Measurements from ENCODE around the gene CACNG7. TPM values are rescaled to one million over a fixed set of nuclear protein-coding genes. Genes with fewer than 3 reads are reported as not detected.

Gene CACNG7
- total RNA-seq = under 1 TPM in 1 of 2 donors, not detected in 1; 0.16 TPM

DNA sequence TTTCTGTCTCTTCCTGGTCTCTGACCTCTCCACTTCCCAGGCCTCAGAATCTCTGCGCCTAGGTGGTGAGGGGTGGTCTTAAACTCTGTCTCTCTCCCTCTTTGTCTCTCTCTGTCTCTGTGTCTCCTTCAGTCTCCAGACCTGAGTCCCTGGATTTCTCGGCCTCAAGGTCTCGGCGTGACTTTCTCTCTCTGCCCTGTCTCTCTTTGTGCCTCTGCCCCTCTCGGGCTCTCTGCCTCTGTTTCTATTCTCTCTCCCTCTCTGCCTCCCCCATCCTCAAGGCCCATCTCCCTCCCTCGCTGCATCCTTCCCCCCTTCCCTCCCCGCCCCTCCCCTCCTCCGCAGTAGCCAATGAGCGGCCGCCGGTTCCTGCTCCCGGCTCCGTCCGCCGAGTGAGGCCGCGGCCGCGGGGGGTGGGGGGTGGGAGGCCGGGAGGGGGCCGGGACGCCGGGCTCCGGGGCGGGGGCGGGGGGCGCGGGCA is at the start of gene CACNG7:
TSS of gene CACNG7 (plus strand) at position 344 of the 481 bp plus-strand sequence. CDS start 3,554 bp downstream, outside the sequence.
- DNase-seq = no peak
- no peak for TF ChIP-seq CTCF (IDR thresholded peaks at IDR 0.05)
- Histone ChIP-seq H3K36me3 (no peaks in the 10 kb centered on the region), H3K9me3 (no peaks in the 10 kb centered on the region), H3K27ac (no peak within 1 kb of the TSS), H3K9ac (ENCODE audit: low read depth in 2 of 2, low read length in 2 of 2) (no peak within 1 kb of the TSS), H3K4me3 (no peak within 1 kb of the TSS), H3K27me3 (peaks cover 36% of the 10 kb centered on the region), H3K4me1 (no peaks in the 10 kb centered on the region)
- intact Hi-C loops (cut with DNase I) = loop anchor here (5.0 to 10.0 kb wide), 2 partner anchors 64 to 113 kb away; no protein-coding TSS in a partner anchor

DNA sequence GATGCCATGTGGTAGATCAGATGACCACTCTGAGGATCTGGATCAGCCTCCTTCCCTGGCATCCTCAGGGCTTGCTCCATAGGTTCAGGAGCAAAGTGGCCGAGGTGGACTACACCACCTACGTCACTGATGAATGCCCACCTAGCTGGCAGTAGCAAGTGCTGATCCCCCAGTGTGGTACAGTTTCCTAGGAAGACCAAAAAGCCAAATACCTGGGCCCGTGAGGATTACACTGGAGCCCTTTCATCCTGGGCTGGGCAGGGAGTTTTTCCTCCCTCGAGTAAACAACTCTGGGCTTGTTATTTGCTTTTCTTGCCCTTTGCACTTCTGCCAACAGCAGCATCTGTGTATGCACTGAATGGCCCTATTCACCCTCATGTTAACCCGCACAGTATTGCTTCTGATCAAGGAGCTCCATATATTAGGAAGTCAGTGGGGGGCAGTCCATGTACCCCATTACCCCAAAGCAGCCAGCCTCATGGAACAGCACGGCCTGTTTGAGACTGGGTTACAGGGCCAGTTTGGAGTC is 44.7 kb upstream of the CACNG7 start:
- intact Hi-C loops (cut with DNase I) = no loop called here
- H3K4me3 ChIP-seq = no peak overlapping the region
- no peaks in the 10 kb centered on the region for H3K4me1 ChIP-seq
- no peak overlapping the region for H3K27ac ChIP-seq
- no peaks in the 10 kb centered on the region for H3K9me3 ChIP-seq
- H3K36me3 ChIP-seq = no peaks in the 10 kb centered on the region
- H3K27me3 ChIP-seq = no peaks in the 10 kb centered on the region
- H3K9ac ChIP-seq (ENCODE audit: low read depth in 2 of 2, low read length in 2 of 2) = no peak overlapping the region
- peak; percentile 78 for DNase-seq
- no peak for TF ChIP-seq CTCF (IDR thresholded peaks at IDR 0.05)

DNA sequence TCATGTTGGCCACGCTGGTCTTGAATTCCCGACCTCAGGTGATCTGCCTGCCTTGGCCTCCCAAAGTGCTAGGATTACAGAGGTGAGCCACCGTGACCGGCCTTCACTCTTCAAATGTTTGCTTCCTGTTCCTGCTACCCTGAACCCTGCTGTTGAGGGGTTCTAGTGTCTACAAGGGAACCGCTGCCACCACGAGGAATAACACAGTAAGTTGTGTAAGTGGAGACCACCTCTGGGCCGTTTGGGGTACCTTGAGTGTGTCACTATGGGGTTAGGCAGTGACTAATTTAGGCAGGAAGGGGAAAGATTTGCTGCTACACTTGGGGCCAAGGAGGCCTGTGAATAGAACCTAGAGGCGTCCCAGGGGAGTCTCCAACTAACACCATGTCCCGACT is 43.6 kb upstream of the CACNG7 start:
- no peaks in the 10 kb centered on the region for H3K27me3 ChIP-seq
- no peak overlapping the region for H3K4me3 ChIP-seq
- intact Hi-C loops (cut with DNase I) = no loop called here
- DNase-seq = no peak
- TF ChIP-seq CTCF (IDR thresholded peaks at IDR 0.05) = no peak
- peak overlapping the region; percentile 86 for H3K27ac ChIP-seq
- H3K9ac ChIP-seq (ENCODE audit: low read depth in 2 of 2, low read length in 2 of 2) = peak overlapping the region; percentile 70 to 82
- no peaks in the 10 kb centered on the region for H3K4me1 ChIP-seq
- H3K36me3 ChIP-seq = no peaks in the 10 kb centered on the region
- H3K9me3 ChIP-seq = no peaks in the 10 kb centered on the region

- Histone ChIP-seq H3K9ac (ENCODE audit: low read depth in 2 of 2, low read length in 2 of 2) (peak overlapping the region; percentile 70 to 82), H3K4me3 (peak overlapping the region; percentile 57), H3K4me1 (peaks cover 5% of the 10 kb centered on the region), H3K36me3 (no peaks in the 10 kb centered on the region), H3K27me3 (no peaks in the 10 kb centered on the region), H3K9me3 (no peaks in the 10 kb centered on the region), H3K27ac (peak overlapping the region; percentile 86)
- intact Hi-C loops (cut with DNase I) = no loop called here
- peak; percentile 82 for DNase-seq
- TF ChIP-seq CTCF (IDR thresholded peaks at IDR 0.05) = no peak
These were observed 42.9 kb upstream of the CACNG7 start for GRCh38 chr19:53865918-53866864.

DNA sequence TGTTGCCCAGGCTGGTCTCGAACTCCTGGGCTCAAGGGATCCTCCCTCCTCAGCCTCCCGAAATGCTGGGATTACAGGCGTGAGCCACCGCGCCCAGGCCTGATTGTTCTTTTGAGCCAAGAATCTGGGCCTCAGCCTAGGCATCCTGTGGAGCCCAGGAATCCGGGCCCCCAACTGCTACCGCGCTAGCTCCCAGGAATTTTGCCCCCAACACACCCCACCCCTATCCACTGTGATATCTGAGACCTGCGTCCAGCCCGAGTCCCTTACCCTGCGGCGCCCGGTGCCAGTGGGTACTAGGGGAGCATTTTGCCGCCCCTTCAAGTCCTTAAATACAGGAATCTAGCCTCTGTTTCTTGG is 42.2 kb upstream of the CACNG7 start:
- intact Hi-C loops (cut with DNase I) = no loop called here
- H3K27me3 ChIP-seq = no peaks in the 10 kb centered on the region
- peak overlapping the region; percentile 48 to 82 for H3K9ac ChIP-seq (ENCODE audit: low read depth in 2 of 2, low read length in 2 of 2)
- H3K27ac ChIP-seq = peak overlapping the region; percentile 86
- no peaks in the 10 kb centered on the region for H3K9me3 ChIP-seq
- H3K36me3 ChIP-seq = no peaks in the 10 kb centered on the region
- DNase-seq = no peak
- peak overlapping the region; percentile 57 for H3K4me3 ChIP-seq
- no peak for TF ChIP-seq CTCF (IDR thresholded peaks at IDR 0.05)
- peaks cover 7% of the 10 kb centered on the region for H3K4me1 ChIP-seq
